Neural cell (in vitro differentiated cells): ENCODE measurements around the gene FCAMR. TPM values are rescaled to one million over a fixed set of nuclear protein-coding genes. Genes with fewer than 3 reads are reported as not detected.

Experiments used
- H2AFZ ChIP-seq: fragments of 200-600, 300-800 bp; sonication (generic), shearing (Covaris generic); 2 replicates; pipeline ENCODE4 v1.6.0; 2014; ENCODE audit warnings: low read depth, mild to moderate bottlenecking, antibody characterized with exemption, low read length, moderate library complexity
- H3F3A ChIP-seq: fragments of 200-600 bp; shearing (Covaris generic); 2 replicates; pipeline ENCODE4 v1.6.1; 2016; ENCODE audit warnings: mild to moderate bottlenecking, moderate library complexity, mixed read lengths, antibody characterized with exemption, low read length; ENCODE audit not compliant: insufficient read depth, poor library complexity, severe bottlenecking
- H3K27ac ChIP-seq: fragments of 200-600, 300-800 bp; sonication (generic), shearing (Covaris generic); 2 replicates; pipeline ENCODE4 v1.5.1; 2014; ENCODE audit warnings: mild to moderate bottlenecking, low read length, moderate library complexity
- H3K27me3 ChIP-seq: fragments of 300-800, 200-600 bp; sonication (generic), shearing (Covaris generic); 2 replicates; pipeline ENCODE4 v1.6.0; 2014; ENCODE audit warnings: mild to moderate bottlenecking, low read depth, low read length, moderate library complexity; ENCODE audit not compliant: insufficient read depth
- H3K36me3 ChIP-seq: fragments of 300-800, 200-600 bp; sonication (generic), shearing (Covaris generic); 2 replicates; pipeline ENCODE4 v1.5.1; 2014; ENCODE audit warnings: mild to moderate bottlenecking, antibody characterized with exemption, low read length, moderate library complexity; ENCODE audit not compliant: insufficient read depth
- H3K4me2 ChIP-seq: fragments of 300-800, 200-600 bp; sonication (generic), shearing (Covaris generic); 2 replicates; pipeline ENCODE4 v1.6.0; 2014; ENCODE audit warnings: mild to moderate bottlenecking, low read length
- H3K4me3 ChIP-seq: fragments of 300-800, 200-600 bp; sonication (generic), shearing (Covaris generic); 2 replicates; pipeline ENCODE4 v1.5.1; 2014; ENCODE audit warnings: mild to moderate bottlenecking, low read length, moderate library complexity
- H3K79me2 ChIP-seq: fragments of 200-600 bp; shearing (Covaris generic); replicated peaks from 2 replicates; pipeline ENCODE4 v1.6.0; 2014; ENCODE audit warnings: mild to moderate bottlenecking, low read length, moderate library complexity; ENCODE audit not compliant: insufficient read depth
- H3K9ac ChIP-seq: fragments of 300-800, 200-600 bp; sonication (generic), shearing (Covaris generic); 2 replicates; pipeline ENCODE4 v1.6.1; 2016; ENCODE audit warnings: mild to moderate bottlenecking, low read length, mixed read lengths
- H3K9me2 ChIP-seq: fragments of 200-600 bp; shearing (Covaris generic); 2 replicates; pipeline ENCODE4 v1.6.1; 2016; ENCODE audit warnings: mild to moderate bottlenecking, low read length, mixed read lengths; ENCODE audit not compliant: insufficient read depth
- H3K9me3 ChIP-seq: fragments of 200-600, 300-800 bp; sonication (generic), shearing (Covaris generic); 2 replicates; pipeline ENCODE4 v1.6.1; 2016; ENCODE audit warnings: mild to moderate bottlenecking, mixed run types, low read length, moderate library complexity, mixed read lengths
- H4K20me1 ChIP-seq: fragments of 200-600 bp; shearing (Covaris generic); 2 replicates; pipeline ENCODE4 v1.6.1; 2016; ENCODE audit warnings: mild to moderate bottlenecking, mixed run types; ENCODE audit not compliant: insufficient read depth
- EP300 ChIP-seq: fragments of 450-650 bp; conservative IDR thresholded peaks from 2 replicates; pipeline ENCODE4 v1.6.1; 2014; ENCODE audit warnings: antibody characterized with exemption, mild to moderate bottlenecking, moderate library complexity; ENCODE audit not compliant: poor library complexity, severe bottlenecking
- EZH2 ChIP-seq: fragments of 200-600, 300-800 bp; shearing (Covaris generic), sonication (generic); IDR thresholded peaks from 2 replicates; pipeline ENCODE4 v1.6.1; 2014; ENCODE audit warnings: antibody characterized with exemption, low read length, borderline replicate concordance, mild to moderate bottlenecking; ENCODE audit not compliant: insufficient read depth, poor library complexity, severe bottlenecking
- MXI1 ChIP-seq: fragments of 450-650 bp; conservative IDR thresholded peaks from 2 replicates; pipeline ENCODE4 v1.6.1; 2014; ENCODE audit warnings: antibody characterized with exemption, mild to moderate bottlenecking; ENCODE audit not compliant: poor library complexity, severe bottlenecking
- POLR2AphosphoS5 ChIP-seq: IDR thresholded peaks from 2 replicates; pipeline ENCODE4 v1.6.1; 2012
- RAD21 ChIP-seq: fragments of 450-650 bp; conservative IDR thresholded peaks from 2 replicates; pipeline ENCODE4 v1.6.1; 2014; ENCODE audit warnings: antibody characterized with exemption, mild to moderate bottlenecking, moderate library complexity
- SMC3 ChIP-seq: fragments of 450-650 bp; conservative IDR thresholded peaks from 2 replicates; pipeline ENCODE4 v1.6.1; 2014; ENCODE audit warnings: antibody characterized with exemption, mild to moderate bottlenecking, moderate library complexity; ENCODE audit not compliant: poor library complexity
- TAF1 ChIP-seq: IDR thresholded peaks from 2 replicates; pipeline ENCODE4 v1.6.1; 2012; ENCODE audit warnings: low read depth
- polyA plus RNA-seq: library from polyadenylated mRNA; depleted of rRNA; stranded (reverse); fragments of >200 nt; gene quantifications from 2 replicates; pipeline ENCODE4 v1.2.3, GENCODE V29; 2014
- TF ChIP-seq, protein P1 (sequence below): fragments of 450-650 bp; IDR thresholded peaks from 2 replicates; pipeline ENCODE4 v1.5.1; 2014; ENCODE audit warnings: antibody characterized with exemption, mild to moderate bottlenecking, moderate library complexity; ENCODE audit not compliant: poor library complexity, severe bottlenecking
- TF ChIP-seq, protein P2 (sequence below): IDR thresholded peaks from 2 replicates; pipeline ENCODE4 v1.6.1; 2012; ENCODE audit warnings: borderline replicate concordance

FCAMR gene
- polyA plus RNA-seq, 1 donor from 2014 or later = not detected

DNA sequence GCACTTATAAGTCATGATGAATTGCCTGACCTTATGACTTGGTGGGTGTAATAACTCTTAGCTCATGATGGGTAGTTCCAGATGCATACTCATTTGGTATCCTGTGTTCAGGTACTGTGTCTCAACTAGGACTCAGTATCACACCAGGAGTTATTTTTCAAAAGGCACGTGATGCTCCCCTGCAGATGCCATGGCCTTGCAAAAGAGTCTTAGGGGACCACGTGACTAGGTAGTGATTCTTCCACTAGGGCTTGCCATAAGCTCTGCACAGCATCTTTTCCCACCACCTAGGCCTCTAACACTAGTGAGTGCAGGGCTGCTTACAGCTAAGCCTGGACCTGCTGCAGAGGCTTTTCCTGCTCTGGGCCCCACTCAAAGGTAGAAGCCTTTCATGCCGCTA, 3.9 kb upstream of the FCAMR start:
- Histone ChIP-seq H3K9me3 (no peaks in the 10 kb centered on the region), H3F3A (no peaks in the 10 kb centered on the region), H3K27me3 (no peaks in the 10 kb centered on the region), H2AFZ (no peak overlapping the region), H3K4me3 (no peak overlapping the region), H4K20me1 (no peaks in the 10 kb centered on the region), H3K9ac (no peak overlapping the region), H3K36me3 (no peaks in the 10 kb centered on the region), H3K27ac (no peak overlapping the region), H3K4me2 (no peak overlapping the region), H3K9me2 (no peaks in the 10 kb centered on the region), H3K79me2 (no peaks in the 10 kb centered on the region)
- TF ChIP-seq EZH2 (no peak), SMC3 (no peak), MXI1 (no peak), RAD21 (no peak), TAF1 (no peak), POLR2AphosphoS5 (no peak), EP300 (no peak)
- TF ChIP-seq, protein P1, sequence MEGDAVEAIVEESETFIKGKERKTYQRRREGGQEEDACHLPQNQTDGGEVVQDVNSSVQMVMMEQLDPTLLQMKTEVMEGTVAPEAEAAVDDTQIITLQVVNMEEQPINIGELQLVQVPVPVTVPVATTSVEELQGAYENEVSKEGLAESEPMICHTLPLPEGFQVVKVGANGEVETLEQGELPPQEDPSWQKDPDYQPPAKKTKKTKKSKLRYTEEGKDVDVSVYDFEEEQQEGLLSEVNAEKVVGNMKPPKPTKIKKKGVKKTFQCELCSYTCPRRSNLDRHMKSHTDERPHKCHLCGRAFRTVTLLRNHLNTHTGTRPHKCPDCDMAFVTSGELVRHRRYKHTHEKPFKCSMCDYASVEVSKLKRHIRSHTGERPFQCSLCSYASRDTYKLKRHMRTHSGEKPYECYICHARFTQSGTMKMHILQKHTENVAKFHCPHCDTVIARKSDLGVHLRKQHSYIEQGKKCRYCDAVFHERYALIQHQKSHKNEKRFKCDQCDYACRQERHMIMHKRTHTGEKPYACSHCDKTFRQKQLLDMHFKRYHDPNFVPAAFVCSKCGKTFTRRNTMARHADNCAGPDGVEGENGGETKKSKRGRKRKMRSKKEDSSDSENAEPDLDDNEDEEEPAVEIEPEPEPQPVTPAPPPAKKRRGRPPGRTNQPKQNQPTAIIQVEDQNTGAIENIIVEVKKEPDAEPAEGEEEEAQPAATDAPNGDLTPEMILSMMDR = no peak
- TF ChIP-seq, protein P2, sequence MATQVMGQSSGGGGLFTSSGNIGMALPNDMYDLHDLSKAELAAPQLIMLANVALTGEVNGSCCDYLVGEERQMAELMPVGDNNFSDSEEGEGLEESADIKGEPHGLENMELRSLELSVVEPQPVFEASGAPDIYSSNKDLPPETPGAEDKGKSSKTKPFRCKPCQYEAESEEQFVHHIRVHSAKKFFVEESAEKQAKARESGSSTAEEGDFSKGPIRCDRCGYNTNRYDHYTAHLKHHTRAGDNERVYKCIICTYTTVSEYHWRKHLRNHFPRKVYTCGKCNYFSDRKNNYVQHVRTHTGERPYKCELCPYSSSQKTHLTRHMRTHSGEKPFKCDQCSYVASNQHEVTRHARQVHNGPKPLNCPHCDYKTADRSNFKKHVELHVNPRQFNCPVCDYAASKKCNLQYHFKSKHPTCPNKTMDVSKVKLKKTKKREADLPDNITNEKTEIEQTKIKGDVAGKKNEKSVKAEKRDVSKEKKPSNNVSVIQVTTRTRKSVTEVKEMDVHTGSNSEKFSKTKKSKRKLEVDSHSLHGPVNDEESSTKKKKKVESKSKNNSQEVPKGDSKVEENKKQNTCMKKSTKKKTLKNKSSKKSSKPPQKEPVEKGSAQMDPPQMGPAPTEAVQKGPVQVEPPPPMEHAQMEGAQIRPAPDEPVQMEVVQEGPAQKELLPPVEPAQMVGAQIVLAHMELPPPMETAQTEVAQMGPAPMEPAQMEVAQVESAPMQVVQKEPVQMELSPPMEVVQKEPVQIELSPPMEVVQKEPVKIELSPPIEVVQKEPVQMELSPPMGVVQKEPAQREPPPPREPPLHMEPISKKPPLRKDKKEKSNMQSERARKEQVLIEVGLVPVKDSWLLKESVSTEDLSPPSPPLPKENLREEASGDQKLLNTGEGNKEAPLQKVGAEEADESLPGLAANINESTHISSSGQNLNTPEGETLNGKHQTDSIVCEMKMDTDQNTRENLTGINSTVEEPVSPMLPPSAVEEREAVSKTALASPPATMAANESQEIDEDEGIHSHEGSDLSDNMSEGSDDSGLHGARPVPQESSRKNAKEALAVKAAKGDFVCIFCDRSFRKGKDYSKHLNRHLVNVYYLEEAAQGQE = no peak

DNA sequence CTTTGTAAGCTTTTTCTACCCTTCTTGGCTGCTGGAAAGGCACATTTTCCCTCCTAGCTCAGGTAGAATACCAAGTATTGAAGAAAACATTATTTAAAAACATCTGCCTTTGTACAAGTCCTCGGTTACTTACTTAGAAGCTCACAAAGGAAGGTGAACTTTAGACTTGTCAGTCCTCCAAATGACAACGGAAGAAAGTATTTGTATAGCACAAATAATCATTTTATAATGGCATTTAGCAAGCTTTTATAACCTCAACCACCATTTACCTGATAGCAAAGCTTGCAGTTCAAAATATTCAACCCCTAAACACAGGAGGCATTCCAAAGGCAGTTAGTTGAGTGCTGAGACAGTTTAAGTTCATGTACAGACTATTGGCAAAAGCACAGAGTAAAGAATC, 2.5 kb upstream of the FCAMR start:
- Histone ChIP-seq H3F3A (no peaks in the 10 kb centered on the region), H2AFZ (no peak overlapping the region), H3K9ac (no peak overlapping the region), H3K9me3 (no peaks in the 10 kb centered on the region), H3K27me3 (no peaks in the 10 kb centered on the region), H3K79me2 (no peaks in the 10 kb centered on the region), H3K4me3 (no peak overlapping the region), H3K27ac (no peak overlapping the region), H3K36me3 (no peaks in the 10 kb centered on the region), H4K20me1 (no peaks in the 10 kb centered on the region), H3K9me2 (no peaks in the 10 kb centered on the region), H3K4me2 (no peak overlapping the region)
- TF ChIP-seq, protein P1 = no peak
- TF ChIP-seq EZH2 = no peak
